Type B pancreatic cell (in vitro differentiated cells): ENCODE data around the gene ZCCHC24. TPM values are rescaled to one million over a fixed set of nuclear protein-coding genes. Genes with fewer than 3 reads are reported as not detected.

Experiments
- DNase-seq: peaks from one replicate; pipeline ENCODE4 v3.0.0; 2021; ENCODE audit warnings: mixed read lengths; ENCODE audit not compliant: unreplicated experiment; ENCODE audit errors: extremely low spot score
- H3K27ac Mint-ChIP-seq: 2 replicates; pipeline ENCODE4 v1.8.0; 2021; ENCODE audit warnings: mild to moderate bottlenecking, mixed read lengths
- H3K27me3 Mint-ChIP-seq: 2 replicates; pipeline ENCODE4 v1.8.0; 2021; ENCODE audit warnings: mixed read lengths
- H3K36me3 Mint-ChIP-seq: 2 replicates; pipeline ENCODE4 v1.8.0; 2021; ENCODE audit warnings: mixed read lengths
- H3K4me1 Mint-ChIP-seq: one replicate; pipeline ENCODE4 v1.8.0; 2021; ENCODE audit warnings: mixed read lengths; ENCODE audit not compliant: unreplicated experiment
- H3K4me3 Mint-ChIP-seq: 2 replicates; pipeline ENCODE4 v1.8.0; 2021; ENCODE audit warnings: mild to moderate bottlenecking, mixed read lengths
- H3K9me3 Mint-ChIP-seq: 2 replicates; pipeline ENCODE4 v1.8.0; 2021; ENCODE audit warnings: mixed read lengths
- CTCF ChIP-seq: fragments of 200-600 bp; sonication (generic); conservative IDR thresholded peaks from 2 replicates; pipeline ENCODE4 v1.5.0; 2021; ENCODE audit warnings: antibody characterized with exemption, mild to moderate bottlenecking
- total RNA-seq: library from RNA; stranded (reverse); gene quantifications from 2 replicates; pipeline ENCODE4 v1.2.1, GENCODE V29; 2021; ENCODE audit warnings: low replicate concordance

The ZCCHC24 gene
- total RNA-seq, 1 donor from 2014 or later, result 29.1 TPM

GRCh38 chr10:79401015-79401921 is 44.2 kb downstream of the ZCCHC24 start:
- H3K27me3 Mint-ChIP-seq, result no peaks in the 10 kb centered on the region
- H3K4me1 Mint-ChIP-seq, result peaks cover 79% of the 10 kb centered on the region
- no peak overlapping the region for H3K27ac Mint-ChIP-seq
- DNase-seq, result no peak
- H3K36me3 Mint-ChIP-seq, result no peaks in the 10 kb centered on the region
- no peak for TF ChIP-seq CTCF
- peak overlapping the region; percentile 34 for H3K4me3 Mint-ChIP-seq
- no peaks in the 10 kb centered on the region for H3K9me3 Mint-ChIP-seq

- Mint-ChIP-seq H3K4me1 (peaks cover 70% of the 10 kb centered on the region), H3K27ac (peak overlapping the region; percentile 81), H3K9me3 (no peaks in the 10 kb centered on the region), H3K36me3 (no peaks in the 10 kb centered on the region), H3K27me3 (no peaks in the 10 kb centered on the region), H3K4me3 (no peak overlapping the region)
- peak; percentile 78 for TF ChIP-seq CTCF
- no peak for DNase-seq
Observed at GRCh38 chr10:79400146-79401004, 45.0 kb downstream of the ZCCHC24 start.

- H3K9me3 Mint-ChIP-seq, result no peaks in the 10 kb centered on the region
- H3K4me1 Mint-ChIP-seq, result peaks cover 59% of the 10 kb centered on the region
- H3K4me3 Mint-ChIP-seq, result peak overlapping the region; percentile 34
- TF ChIP-seq CTCF, result no peak
- H3K27me3 Mint-ChIP-seq, result no peaks in the 10 kb centered on the region
- peak overlapping the region; percentile 81 for H3K27ac Mint-ChIP-seq
- no peaks in the 10 kb centered on the region for H3K36me3 Mint-ChIP-seq
- no peak for DNase-seq
Observed at GRCh38 chr10:79399223-79399831, 46.1 kb downstream of the ZCCHC24 start.

GRCh38 chr10:79398642-79399041 is 46.8 kb downstream of the ZCCHC24 start:
- Mint-ChIP-seq H3K4me1 (peaks cover 53% of the 10 kb centered on the region), H3K9me3 (no peaks in the 10 kb centered on the region), H3K36me3 (no peaks in the 10 kb centered on the region), H3K27ac (peak overlapping the region; percentile 81), H3K4me3 (peak overlapping the region; percentile 10), H3K27me3 (no peaks in the 10 kb centered on the region)
- TF ChIP-seq CTCF, result no peak
- DNase-seq, result no peak

- DNase-seq, result no peak
Observed at GRCh38 chr10:79397575-79398303, 47.7 kb downstream of the ZCCHC24 start.

More at GRCh38 chr10:79397575-79398303, 47.7 kb downstream of the ZCCHC24 start:
- Mint-ChIP-seq H3K36me3 (peaks cover 6% of the 10 kb centered on the region), H3K9me3 (no peaks in the 10 kb centered on the region), H3K27me3 (no peaks in the 10 kb centered on the region), H3K27ac (no peak overlapping the region), H3K4me3 (peak overlapping the region; percentile 11), H3K4me1 (peaks cover 44% of the 10 kb centered on the region)
- TF ChIP-seq CTCF, result no peak
